ENCODE results near the gene PLOD1.

Gene PLOD1

GRCh38 chr1:11946647-11947046, 12.1 kb downstream of the PLOD1 start:
- no peak overlapping the region for H3K27ac ChIP-seq
- TF ChIP-seq ZFX (IDR thresholded peaks at IDR 0.05; ENCODE audit: borderline replicate concordance) (no peak), CTCF (IDR thresholded peaks at IDR 0.05) (no peak)

GRCh38 chr1:11948822-11949458, 14.4 kb downstream of the PLOD1 start:
- no peak for TF ChIP-seq ZFX (IDR thresholded peaks at IDR 0.05; ENCODE audit: borderline replicate concordance)
- no peak for TF ChIP-seq CTCF (IDR thresholded peaks at IDR 0.05)
- H3K27ac ChIP-seq: no peak overlapping the region

- H3K27ac ChIP-seq: no peak overlapping the region
- TF ChIP-seq CTCF (IDR thresholded peaks at IDR 0.05) (no peak), ZFX (IDR thresholded peaks at IDR 0.05; ENCODE audit: borderline replicate concordance) (no peak)
Observed at GRCh38 chr1:11951901-11952300, 17.4 kb downstream of the PLOD1 start.

- TF ChIP-seq CTCF (IDR thresholded peaks at IDR 0.05) (no peak), ZFX (IDR thresholded peaks at IDR 0.05; ENCODE audit: borderline replicate concordance) (no peak)
- no peak overlapping the region for H3K27ac ChIP-seq
Observed at GRCh38 chr1:11952455-11953109, 18.1 kb downstream of the PLOD1 start.

- no peak for TF ChIP-seq ZFX (IDR thresholded peaks at IDR 0.05; ENCODE audit: borderline replicate concordance)
- no peak for TF ChIP-seq CTCF (IDR thresholded peaks at IDR 0.05)
- no peak overlapping the region for H3K27ac ChIP-seq
Observed at GRCh38 chr1:11955221-11955620, 20.7 kb downstream of the PLOD1 start.

GRCh38 chr1:11957398-11957797, 22.9 kb downstream of the PLOD1 start:
- TF ChIP-seq CTCF (IDR thresholded peaks at IDR 0.05): no peak
- no peak for TF ChIP-seq ZFX (IDR thresholded peaks at IDR 0.05; ENCODE audit: borderline replicate concordance)
- H3K27ac ChIP-seq: no peak overlapping the region

GRCh38 chr1:11957897-11958296, 23.4 kb downstream of the PLOD1 start:
- H3K27ac ChIP-seq: no peak overlapping the region
- no peak for TF ChIP-seq CTCF (IDR thresholded peaks at IDR 0.05)
- TF ChIP-seq ZFX (IDR thresholded peaks at IDR 0.05; ENCODE audit: borderline replicate concordance): no peak

All from 22Rv1 (cell line).